Central memory CD4-positive, alpha-beta T cell (primary cell): ENCODE measurements around the gene GUCA1C.

Experiments
- DNase-seq: peaks from one replicate; pipeline ENCODE4 v3.0.0; 2022

GUCA1C gene

DNA sequence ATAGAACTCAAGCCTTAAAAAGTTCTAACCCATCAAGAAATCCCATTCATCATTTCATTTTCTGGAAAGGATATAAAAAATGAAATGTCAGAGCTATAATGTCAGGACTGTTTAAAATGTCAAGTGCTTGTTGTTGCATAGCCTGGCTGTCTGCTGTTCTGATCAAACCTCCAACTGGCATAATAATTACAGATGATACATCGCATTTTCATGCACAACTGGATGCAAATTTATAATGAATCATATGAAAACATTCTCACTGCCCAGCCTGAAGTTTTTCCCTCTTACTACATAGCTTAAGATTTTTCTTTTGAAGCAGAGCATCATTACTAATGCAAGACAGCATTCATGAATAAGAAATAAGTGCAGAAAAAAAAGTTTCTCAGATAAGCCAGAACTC is 46.5 kb downstream of the GUCA1C start:
- DNase-seq, result no peak

DNA sequence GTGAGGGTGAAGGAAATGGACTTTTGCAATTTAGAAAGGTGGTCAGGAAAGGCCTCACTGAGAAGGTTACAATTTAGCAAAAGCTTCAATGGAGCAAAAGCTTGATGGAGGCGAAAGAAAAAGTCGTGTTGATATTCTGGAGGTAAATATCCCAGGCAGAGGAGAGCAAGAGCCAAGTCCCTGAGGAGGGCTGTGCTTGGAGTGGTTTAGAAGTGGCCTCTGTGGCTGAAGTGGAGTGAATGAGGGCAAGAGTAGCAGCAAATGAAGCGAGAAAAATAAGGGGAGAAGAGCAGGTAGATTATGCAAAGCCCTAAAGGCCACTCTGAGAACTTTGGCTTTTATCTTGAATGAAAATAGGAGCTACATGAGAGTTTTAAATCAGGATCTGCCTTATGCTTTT is 54.1 kb downstream of the GUCA1C start:
- no peak for DNase-seq

DNA sequence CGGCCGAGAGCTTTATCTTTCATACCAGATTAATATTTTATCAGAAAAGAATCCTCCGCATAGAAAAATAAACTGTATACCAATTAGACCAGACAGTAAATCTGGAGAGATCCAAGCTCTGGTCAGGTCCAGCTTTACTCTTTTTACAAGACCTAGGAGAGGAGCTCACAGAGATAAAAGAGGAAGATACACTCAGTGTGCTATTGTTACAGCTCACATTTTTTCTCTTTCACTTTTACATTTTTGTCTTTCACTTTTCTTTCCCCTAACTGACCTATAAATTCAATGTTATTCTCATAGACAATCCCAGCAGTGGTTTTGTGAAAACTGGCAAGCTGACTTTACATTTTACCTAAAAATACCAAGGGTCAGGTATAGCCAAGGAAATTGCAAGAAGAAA is 55.8 kb downstream of the GUCA1C start:
- DNase-seq, result no peak

DNA sequence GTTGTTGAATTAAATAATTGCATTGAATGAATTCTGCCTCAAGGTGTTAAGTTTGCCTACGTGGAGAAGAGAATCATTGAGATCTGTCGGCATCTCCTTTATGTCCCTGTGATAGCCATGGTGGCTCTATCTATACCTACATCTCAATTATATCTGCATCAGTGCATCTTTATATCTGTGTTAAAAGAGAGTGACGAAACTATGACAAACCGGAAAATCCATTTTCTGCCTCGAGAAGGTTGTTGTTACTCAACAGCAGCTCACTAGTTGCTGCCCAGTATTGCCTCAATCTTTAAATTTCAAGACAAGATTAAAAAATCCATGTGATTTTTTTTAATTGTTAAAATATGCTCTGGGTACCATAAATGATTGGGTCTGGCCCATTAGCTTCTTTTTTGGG is 58.7 kb downstream of the GUCA1C start:
- no peak for DNase-seq

DNA sequence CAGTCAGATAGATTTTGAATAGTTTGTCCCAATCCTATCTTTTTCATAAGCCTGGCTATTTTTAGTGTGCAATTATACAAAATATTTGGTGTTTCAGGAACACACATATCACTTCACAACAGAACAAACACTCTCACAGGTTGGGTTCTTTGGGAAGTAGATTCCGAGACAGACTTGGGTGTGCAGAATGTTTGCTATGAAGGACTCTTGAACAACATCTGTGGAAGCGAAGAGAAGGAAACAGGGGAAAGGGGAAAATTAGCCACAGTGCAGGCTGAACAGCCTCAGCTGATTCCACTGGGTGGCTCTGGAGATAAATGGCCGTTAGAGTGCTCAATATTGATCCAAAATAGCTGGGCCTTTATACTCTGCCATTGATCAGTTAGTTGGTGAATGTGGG is 61.8 kb downstream of the GUCA1C start:
- DNase-seq, result no peak

DNA sequence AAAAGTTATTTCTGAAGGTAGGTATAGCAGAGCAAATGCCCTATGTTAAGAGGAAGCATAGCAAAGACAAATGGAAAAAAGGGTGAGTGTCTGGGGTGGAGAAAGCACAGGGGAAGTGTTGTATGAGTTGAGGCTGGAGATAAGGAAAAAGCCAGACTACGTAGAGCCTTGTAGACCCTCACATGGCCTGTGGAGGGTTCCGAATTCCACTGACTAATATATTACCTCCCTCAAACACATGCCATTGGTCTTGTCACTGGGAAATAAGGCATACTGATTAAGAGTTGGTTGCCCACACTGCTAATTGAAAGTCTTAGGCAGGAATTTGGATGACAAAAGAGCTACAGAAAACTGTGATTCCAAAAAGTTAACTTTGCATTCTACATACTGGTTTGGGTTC is 65.9 kb downstream of the GUCA1C start:
- DNase-seq, result no peak

DNA sequence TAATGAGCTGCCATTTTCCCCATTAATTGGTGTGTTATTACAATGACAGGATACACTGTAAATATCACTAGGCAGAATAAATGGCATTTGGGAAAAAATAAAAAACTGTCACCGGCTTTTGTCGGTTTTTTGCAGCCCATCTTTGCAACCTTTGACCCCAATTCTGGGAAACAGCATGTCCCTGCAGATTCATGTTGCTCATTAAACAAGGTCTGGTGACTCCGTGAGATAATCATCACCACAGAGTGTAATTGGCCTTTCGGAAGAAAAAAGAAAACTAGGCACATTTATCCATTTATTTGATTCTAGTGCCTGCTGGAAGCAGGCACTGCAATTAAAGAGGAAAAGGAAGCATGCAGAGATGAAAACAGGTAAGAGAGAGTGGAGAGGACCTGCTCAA is 66.6 kb downstream of the GUCA1C start:
- no peak for DNase-seq

DNA sequence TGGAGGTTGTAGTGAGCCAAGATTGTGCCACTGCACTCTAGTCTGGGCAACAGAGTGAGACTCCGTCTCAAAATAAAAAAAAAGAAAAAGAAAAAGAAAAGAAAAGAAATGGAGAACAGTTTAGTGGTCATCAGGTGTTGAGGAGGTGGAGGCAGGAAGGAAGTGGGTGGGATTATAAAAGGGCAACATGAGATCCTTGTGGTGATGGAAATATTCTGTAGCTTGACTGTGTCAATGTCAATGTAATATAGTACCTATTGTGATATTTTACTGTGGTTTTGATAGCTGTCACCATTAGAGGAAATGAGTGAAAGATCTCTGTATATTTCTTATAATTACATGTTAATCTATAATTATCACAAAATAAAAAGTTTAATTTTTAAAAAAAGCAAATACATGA is 70.3 kb downstream of the GUCA1C start:
- no peak for DNase-seq

DNA sequence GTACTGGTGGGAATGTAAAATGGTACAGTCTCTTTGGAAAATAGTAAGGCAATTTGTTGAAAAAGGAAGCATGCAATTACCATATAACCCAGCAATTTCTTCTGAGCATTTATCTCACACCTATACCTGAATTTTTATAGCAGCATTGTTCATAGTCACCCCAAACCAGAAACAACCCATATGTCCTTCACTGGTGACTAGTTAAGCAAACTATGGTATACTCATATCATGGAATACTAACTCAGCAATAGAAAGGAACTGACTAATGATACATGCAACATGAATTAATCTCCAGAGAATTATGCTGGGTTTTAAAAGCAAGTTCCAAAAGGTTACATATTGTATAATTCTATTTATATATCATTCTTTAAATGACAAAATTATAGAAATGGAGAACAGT is 70.9 kb downstream of the GUCA1C start:
- DNase-seq, result no peak

DNA sequence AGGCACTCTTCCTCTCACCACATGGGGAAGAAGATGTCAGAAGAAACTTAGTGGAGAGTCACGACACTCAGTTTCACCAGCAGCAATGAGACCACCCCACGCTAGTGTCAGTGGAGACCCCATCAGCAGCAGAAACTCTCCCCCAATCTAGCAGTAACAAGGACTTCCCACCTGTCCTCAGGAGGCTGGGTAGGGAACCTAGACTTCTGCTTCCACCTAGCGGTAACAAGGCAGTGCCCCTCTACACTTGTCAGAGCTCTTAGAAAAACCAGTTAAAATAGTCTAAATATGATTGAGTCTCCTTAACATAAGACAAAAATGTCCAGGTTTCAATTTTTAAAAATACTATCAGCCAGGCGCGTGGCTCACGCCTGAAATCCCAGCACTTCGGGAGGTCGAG is 73.8 kb downstream of the GUCA1C start:
- DNase-seq, result no peak

DNA sequence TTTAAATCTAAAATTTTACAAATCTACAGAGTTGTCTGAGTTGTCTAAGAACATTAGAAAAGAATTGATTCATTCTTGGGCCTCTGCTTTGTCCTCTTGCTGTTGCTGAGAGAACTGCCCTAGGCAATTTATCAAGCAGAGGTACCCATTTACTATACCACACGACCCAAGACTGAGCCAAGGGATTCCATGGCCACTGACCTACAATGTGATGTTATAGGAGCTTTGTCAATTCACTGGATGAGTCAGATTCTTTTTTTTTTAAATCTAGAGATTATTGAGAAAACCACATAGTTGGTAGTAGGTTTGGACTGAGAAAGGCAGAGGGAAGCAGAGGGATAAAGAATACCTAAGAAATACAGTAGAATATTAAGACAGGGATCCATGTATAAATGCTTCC is 75.8 kb downstream of the GUCA1C start:
- no peak for DNase-seq

DNA sequence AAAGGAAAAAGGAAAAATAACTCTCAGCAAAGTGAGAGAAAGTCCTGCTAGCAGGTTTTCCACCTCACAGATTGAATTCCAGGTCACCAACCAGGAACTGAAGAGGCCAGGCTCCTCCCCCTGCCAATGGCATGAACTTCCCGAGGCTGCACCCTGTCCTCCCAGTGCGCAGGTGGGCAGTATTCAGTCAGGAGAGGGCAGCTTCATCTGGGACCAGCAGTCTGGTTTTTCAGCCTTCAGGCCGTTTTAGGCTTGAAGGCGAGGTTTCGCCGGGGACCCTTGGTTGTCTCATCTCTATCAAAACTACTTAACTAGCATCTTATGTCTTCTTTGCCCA is 89.9 kb downstream of the GUCA1C start:
- no peak for DNase-seq

DNA sequence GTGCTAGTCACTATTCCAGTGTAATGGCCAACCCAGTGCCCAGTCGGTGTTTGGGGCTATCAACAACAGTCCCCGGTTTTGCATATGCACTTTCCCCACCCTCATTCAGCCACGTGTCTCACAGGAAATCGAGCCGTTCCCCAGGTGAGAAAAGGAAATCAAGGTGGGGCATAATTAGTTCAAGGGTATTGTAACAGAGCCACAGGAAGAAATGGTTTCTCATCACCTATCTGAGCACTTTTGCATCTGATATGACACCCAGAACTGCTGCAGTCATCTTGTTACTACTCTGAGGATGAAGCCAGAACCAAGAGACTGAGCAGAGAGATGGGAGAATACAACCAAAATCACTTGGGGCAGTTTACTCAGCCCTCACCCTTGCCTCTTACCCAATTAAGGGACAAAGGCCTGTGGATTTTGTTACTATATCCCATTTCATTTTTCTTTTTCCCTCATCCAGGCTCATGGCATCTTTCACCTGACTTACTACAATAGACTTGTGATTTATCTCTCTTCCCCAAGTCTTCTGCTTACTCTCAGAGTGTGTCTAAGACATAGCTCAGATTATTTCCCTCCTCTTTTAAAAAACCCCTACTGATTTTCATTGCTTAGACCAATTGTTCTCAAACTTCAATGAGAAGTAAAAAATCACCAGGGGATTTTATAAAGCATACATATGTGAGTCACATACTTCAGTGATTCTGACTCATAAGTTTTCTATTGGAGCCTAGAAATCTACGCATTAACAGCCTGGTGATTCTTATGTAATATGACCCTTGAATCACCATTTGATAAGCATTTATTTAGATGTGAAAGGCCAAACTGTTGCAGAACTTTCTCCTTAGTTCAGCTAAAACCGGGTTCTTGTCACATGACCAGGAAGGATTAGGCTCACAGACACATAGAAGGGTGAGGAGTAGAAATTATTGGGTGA is 90.5 kb downstream of the GUCA1C start:
- peak; percentile 21 for DNase-seq

DNA sequence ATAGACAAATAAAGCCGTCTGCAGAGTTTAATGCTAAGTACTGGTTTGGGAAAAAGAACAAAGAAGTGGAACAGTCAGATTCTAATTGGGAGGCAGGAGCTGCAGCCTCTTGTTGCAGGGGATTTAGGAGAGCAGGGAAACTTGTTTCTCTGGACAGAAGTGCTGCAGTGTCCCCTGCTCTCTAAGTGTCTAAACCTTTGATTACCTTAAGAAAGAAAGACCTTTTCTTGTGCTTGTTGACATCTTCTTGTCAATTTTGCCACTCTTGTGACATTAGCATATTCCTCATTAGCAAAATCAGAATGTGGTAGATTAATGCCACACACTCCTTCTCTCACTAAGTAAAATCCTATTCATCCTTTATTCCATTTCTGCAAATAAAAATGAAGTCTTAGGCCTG is 92.3 kb downstream of the GUCA1C start:
- no peak for DNase-seq
